ENCODE results near the gene OTOG. TPM values are rescaled to one million over a fixed set of nuclear protein-coding genes. Genes with fewer than 3 reads are reported as not detected.

OTOG gene
- total and polyA plus RNA-seq, 2 donors (not counting 3 experiments of a cell fraction or from before 2014, with no cell fraction given), result not detected

DNA sequence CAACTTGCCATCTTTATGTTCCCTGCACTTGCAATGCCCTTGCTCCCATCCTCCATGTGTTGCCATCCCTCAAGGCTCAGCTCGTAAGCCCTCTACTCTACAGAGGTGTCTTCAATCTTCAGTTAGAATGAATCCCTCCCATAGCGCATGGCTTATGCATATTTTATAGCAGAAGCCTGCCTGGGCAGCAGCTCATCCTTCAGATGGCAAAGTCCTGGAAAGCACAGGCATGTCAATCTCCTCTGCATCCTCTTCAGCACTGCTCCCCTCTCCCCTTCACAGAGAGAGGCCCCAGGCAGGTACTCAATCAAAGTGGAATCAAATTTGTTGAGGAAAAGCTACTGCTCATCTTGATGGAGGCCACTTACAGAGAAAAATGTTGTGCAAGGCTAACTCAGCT, 39.3 kb upstream of the OTOG start:
- dilution Hi-C loops (cut with MboI; ENCODE audit: extremely low pct_ligation_motif_present, low sequenced_read_pairs) (no loop called here), intact Hi-C loops (cut with micrococcal nuclease) (no loop called here)
- H3K27me3 ChIP-seq (ENCODE audit: control insufficient read depth in 2 of 2, insufficient read depth in 2 of 2, low read length in 2 of 2), result no peaks in the 10 kb centered on the region
- BruUV-seq (replicated peaks), result no TSS peak
- no peak overlapping the region for H3K27ac ChIP-seq (ENCODE audit: insufficient read depth, low read depth, low read length)
- DNase-seq (ENCODE audit: low read depth, low spot score), result no peak
- no peaks in the 10 kb centered on the region for H3K9me3 ChIP-seq (replicated peaks; ENCODE audit: control insufficient read depth, insufficient read depth, low read length)
- H3K4me2 ChIP-seq (ENCODE audit: insufficient read depth, low read length), result no peak overlapping the region
- no peak overlapping the region for H3K9ac ChIP-seq (replicated peaks; ENCODE audit: extremely low read depth, insufficient read depth, low read length)
- H3K79me2 ChIP-seq (ENCODE audit: control insufficient read depth, insufficient read depth, low read length), result no peaks in the 10 kb centered on the region
- no peaks in the 10 kb centered on the region for H4K20me1 ChIP-seq (replicated peaks; ENCODE audit: control insufficient read depth, extremely low read depth, insufficient read depth, low read length)
- no peak for TF ChIP-seq POLR2AphosphoS5 (IDR thresholded peaks at IDR 0.05; ENCODE audit: insufficient read depth, low read depth, low read length)
- no peak for TF ChIP-seq MYC (IDR thresholded peaks at IDR 0.05; ENCODE audit: low read depth, low read length)
- no peak for TF ChIP-seq POLR2A (IDR thresholded peaks at IDR 0.05; ENCODE audit: low read depth, low read length)
- TF ChIP-seq CTCF (IDR thresholded peaks at IDR 0.05; ENCODE audit: extremely low read depth in 1 of 2, insufficient read depth in 1 of 2, low read depth in 1 of 2, low read length in 2 of 2), result no peak
- no peak for TF ChIP-seq FOS (IDR thresholded peaks at IDR 0.05; ENCODE audit: borderline replicate concordance, insufficient read depth, low read length)
- no peak for TF ChIP-seq JUN (IDR thresholded peaks at IDR 0.05; ENCODE audit: borderline replicate concordance, insufficient read depth, insufficient read length, low read depth)
- no peak for TF ChIP-seq EZH2 (IDR thresholded peaks at IDR 0.05; ENCODE audit: borderline replicate concordance, low read depth, low read length, severe bottlenecking)
- no peak for TF ChIP-seq MAX (IDR thresholded peaks at IDR 0.05; ENCODE audit: insufficient read depth, insufficient read length)
- no peak for TF ChIP-seq GATA2 (IDR thresholded peaks at IDR 0.05; ENCODE audit: insufficient read depth, insufficient read length, low read depth, low read length)
- no peaks in the 10 kb centered on the region for H3K9me1 ChIP-seq (replicated peaks; ENCODE audit: control insufficient read depth, extremely low read depth, insufficient read depth, low read length)
- no peak for FAIRE-seq
- ChIA-PET POLR2A (no interaction called here), CTCF (interaction anchor here (0.7 to 7.4 kb wide), 10 partner anchors 9 to 566 kb away, joined by 3 to 184 read pairs (median 6); partner anchors contain the start of gene KCNJ11)
- H2AFZ ChIP-seq (ENCODE audit: low read depth, low read length), result no peak overlapping the region
- H3K4me1 ChIP-seq (ENCODE audit: control insufficient read depth, extremely low read depth, insufficient read depth, low read length), result no peaks in the 10 kb centered on the region
- H3K4me3 ChIP-seq (replicated peaks in 1 of 3; ENCODE audit: insufficient read depth in 1 of 3, low read depth in 1 of 3, low read length in 3 of 3), result no peak overlapping the region
- H3K36me3 ChIP-seq (ENCODE audit: control insufficient read depth in 2 of 2, extremely low read depth in 1 of 2, insufficient read depth in 2 of 2, low read length in 2 of 2), result no peaks in the 10 kb centered on the region

Measured in endothelial cell of umbilical vein (primary cell).